Prostate gland (tissue), 2 donors: ENCODE measurements around the gene RNF223. TPM values are rescaled to one million over a fixed set of nuclear protein-coding genes. Genes with fewer than 3 reads are reported as not detected.

Source experiments
- DNase-seq: peaks from one replicate; pipeline ENCODE4 v3.0.0-alpha.2; 2019; ENCODE audit warnings: low spot score
- H3K27ac ChIP-seq, 2 donors: fragments of 200-600 bp; sonication (generic); 2 replicates each; pipeline ENCODE4 v1.5.1; 2017 to 2019
- H3K27me3 ChIP-seq: fragments of 200-600 bp; sonication (generic); replicated peaks from 2 replicates; pipeline ENCODE4 v1.5.1; 2019; ENCODE audit not compliant: insufficient read depth
- H3K36me3 ChIP-seq, 2 donors: fragments of 200-600 bp; sonication (generic); 1 replicate in 1 of 2; 2 replicates in 1 of 2; pipeline versions ENCODE4 v1.5.1 to v1.8.1; 2017 to 2019
- H3K4me1 ChIP-seq: fragments of 200-600 bp; sonication (generic); replicated peaks from 2 replicates; pipeline ENCODE4 v1.5.1; 2019
- H3K4me3 ChIP-seq, 2 donors: fragments of 200-600 bp; sonication (generic); 2 replicates each; pipeline ENCODE4 v1.5.1; 2017 to 2019
- H3K9me3 ChIP-seq: fragments of 200-600 bp; sonication (generic); 2 replicates; pipeline ENCODE4 v1.5.1; 2017
- POLR2A ChIP-seq: fragments of 450-650 bp; IDR thresholded peaks from one replicate; pipeline ENCODE4 v1.6.1; 2016; ENCODE audit warnings: antibody characterized with exemption, mild to moderate bottlenecking
- POLR2AphosphoS5 ChIP-seq: sonication (generic); formaldehyde crosslinking; IDR thresholded peaks from one replicate; pipeline ENCODE4 v1.6.1; 2017; ENCODE audit warnings: antibody characterized with exemption
- WGBS: methylation state at CpG from one replicate; pipeline ENCODE4 v1.1.5; 2018; 5-methylcytosine and 5-hydroxymethylcytosine counted together
- intact Hi-C: fragments of 100-400 bp; cut with DNase I; formaldehyde crosslinking; loops from one replicate; pipeline ENCODE4 v1.14.2; 2022
- total RNA-seq, 2 donors: library from RNA; depleted of rRNA; stranded (reverse); fragments of >200 nt; gene quantifications; one replicate each; pipeline ENCODE4 v1.1.0, GENCODE V29; 2016
- TF ChIP-seq, protein P1 (sequence below), 4 experiments: fragments of 200-600 bp in 2 of 4; fragments of 450-650 bp in 2 of 4; sonication (generic) in 2 of 4; IDR thresholded peaks; 1 replicate in 3 of 4; 2 replicates in 1 of 4; pipeline ENCODE4 v1.5.1; 2016 to 2019; ENCODE audit warnings: antibody characterized with exemption in 4 of 4, mild to moderate bottlenecking in 2 of 4, moderate library complexity in 2 of 4

The RNF223 gene
- total RNA-seq, 2 donors from 2014 or later: 1.4 to 1.8 TPM

DNA sequence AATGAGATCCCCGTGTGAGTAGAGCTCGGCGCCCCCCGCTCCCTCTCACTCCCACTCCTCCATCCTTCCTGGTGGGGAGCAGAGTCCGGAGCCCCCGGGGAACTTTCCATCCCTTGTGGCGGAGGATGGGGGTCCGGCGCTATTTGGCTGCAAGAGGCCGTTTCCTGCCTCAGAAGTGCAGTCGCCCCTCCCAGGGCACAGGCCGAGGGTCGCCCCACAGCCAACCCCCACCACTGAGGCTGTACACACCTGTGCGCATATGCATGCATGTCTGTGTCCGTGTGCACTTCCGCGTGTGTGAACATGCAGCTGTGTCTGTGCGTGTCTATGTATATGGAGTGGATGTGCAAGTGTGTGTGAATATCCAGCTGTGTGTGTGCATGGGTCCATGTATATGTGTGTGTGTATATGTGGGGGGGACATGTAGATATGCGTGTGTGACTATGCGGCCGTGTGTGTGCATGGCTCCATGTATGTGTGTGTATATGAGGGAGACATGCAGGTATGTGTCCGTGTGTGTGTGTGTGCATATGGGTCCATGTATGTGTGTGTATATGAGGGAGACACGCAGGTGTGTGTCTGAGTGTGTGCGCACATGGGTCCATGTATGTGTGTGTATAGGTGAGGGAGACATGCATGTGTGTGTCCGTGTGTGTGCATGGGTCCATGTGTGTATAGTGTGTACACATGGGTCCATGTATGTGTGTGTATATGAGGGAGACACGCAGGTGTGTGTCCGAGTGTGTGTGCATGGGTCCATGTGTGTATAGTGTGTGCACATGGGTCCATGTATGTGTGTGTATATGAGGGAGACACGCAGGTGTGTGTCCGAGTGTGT, 21.9 kb downstream of the RNF223 start:
- WGBS: 92% methylated on average over 29 of the region's 29 CpGs
- no peak for TF ChIP-seq POLR2AphosphoS5
- TF ChIP-seq, protein P1, sequence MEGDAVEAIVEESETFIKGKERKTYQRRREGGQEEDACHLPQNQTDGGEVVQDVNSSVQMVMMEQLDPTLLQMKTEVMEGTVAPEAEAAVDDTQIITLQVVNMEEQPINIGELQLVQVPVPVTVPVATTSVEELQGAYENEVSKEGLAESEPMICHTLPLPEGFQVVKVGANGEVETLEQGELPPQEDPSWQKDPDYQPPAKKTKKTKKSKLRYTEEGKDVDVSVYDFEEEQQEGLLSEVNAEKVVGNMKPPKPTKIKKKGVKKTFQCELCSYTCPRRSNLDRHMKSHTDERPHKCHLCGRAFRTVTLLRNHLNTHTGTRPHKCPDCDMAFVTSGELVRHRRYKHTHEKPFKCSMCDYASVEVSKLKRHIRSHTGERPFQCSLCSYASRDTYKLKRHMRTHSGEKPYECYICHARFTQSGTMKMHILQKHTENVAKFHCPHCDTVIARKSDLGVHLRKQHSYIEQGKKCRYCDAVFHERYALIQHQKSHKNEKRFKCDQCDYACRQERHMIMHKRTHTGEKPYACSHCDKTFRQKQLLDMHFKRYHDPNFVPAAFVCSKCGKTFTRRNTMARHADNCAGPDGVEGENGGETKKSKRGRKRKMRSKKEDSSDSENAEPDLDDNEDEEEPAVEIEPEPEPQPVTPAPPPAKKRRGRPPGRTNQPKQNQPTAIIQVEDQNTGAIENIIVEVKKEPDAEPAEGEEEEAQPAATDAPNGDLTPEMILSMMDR (IDR thresholded peaks at IDR 0.05): no peak
- no peak for TF ChIP-seq POLR2A

DNA sequence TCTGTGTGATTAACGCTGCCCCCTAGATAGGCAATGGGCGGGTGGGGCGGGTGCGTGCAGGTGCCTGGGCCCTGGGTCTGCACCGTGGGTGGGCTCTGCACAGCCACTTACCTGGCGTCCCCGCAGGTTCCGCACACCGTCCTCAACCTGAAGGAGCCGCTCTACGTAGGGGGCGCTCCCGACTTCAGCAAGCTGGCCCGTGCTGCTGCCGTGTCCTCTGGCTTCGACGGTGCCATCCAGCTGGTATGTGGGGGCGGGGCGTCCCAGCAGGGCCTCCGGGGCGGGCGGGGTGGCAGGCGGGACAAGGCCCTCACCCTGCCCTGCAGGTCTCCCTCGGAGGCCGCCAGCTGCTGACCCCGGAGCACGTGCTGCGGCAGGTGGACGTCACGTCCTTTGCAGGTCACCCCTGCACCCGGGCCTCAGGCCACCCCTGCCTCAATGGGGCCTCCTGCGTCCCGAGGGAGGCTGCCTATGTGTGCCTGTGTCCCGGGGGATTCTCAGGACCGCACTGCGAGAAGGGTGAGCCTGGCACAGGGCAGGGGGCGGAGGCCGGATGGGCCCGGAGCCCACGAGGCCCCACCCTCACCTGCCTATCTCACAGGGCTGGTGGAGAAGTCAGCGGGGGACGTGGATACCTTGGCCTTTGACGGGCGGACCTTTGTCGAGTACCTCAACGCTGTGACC, 22.8 kb downstream of the RNF223 start:
- WGBS: 89% methylated on average over 27 of the region's 46 CpGs
- intact Hi-C loops: no loop called here

More for the DNA sequence above, 21.9 kb downstream of the RNF223 start:
- no peak overlapping the region for H3K27ac ChIP-seq
- no peaks in the 10 kb centered on the region for H3K9me3 ChIP-seq
- H3K4me1 ChIP-seq: no peaks in the 10 kb centered on the region
- no peaks in the 10 kb centered on the region for H3K36me3 ChIP-seq
- intact Hi-C loops: no loop called here
- no peak overlapping the region for H3K4me3 ChIP-seq
- no peak for DNase-seq
- H3K27me3 ChIP-seq: no peaks in the 10 kb centered on the region

DNA sequence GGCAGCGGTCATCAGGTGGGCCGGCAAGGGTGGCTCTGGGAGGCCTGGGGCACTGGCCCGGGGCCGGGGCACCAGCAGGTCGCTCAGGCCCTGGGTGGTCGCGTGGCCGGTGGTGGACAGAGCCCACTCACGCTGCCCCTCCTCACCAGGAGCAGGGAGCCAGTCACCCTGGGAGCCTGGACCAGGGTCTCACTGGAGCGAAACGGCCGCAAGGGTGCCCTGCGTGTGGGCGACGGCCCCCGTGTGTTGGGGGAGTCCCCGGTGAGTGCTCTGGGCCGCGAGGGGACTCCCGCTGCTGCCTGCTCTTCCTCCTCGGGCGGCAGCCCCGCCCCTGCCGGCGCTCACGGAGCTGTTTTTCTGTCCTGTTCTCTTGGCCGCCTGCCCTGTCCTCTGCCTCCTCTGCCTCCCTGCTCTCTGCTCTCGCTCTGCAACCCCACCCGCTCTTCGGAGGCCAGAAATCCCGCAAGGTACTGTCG, 23.5 kb downstream of the RNF223 start:
- no peaks in the 10 kb centered on the region for H3K36me3 ChIP-seq
- intact Hi-C loops: no loop called here

More for the DNA sequence above, 22.8 kb downstream of the RNF223 start:
- Histone ChIP-seq H3K27ac (no peak overlapping the region), H3K27me3 (no peaks in the 10 kb centered on the region), H3K4me3 (no peak overlapping the region), H3K4me1 (no peaks in the 10 kb centered on the region), H3K36me3 (no peaks in the 10 kb centered on the region), H3K9me3 (no peaks in the 10 kb centered on the region)
- no peak for DNase-seq
- TF ChIP-seq POLR2A (no peak), POLR2AphosphoS5 (no peak)
- TF ChIP-seq, protein P1 (IDR thresholded peaks at IDR 0.05): no peak

DNA sequence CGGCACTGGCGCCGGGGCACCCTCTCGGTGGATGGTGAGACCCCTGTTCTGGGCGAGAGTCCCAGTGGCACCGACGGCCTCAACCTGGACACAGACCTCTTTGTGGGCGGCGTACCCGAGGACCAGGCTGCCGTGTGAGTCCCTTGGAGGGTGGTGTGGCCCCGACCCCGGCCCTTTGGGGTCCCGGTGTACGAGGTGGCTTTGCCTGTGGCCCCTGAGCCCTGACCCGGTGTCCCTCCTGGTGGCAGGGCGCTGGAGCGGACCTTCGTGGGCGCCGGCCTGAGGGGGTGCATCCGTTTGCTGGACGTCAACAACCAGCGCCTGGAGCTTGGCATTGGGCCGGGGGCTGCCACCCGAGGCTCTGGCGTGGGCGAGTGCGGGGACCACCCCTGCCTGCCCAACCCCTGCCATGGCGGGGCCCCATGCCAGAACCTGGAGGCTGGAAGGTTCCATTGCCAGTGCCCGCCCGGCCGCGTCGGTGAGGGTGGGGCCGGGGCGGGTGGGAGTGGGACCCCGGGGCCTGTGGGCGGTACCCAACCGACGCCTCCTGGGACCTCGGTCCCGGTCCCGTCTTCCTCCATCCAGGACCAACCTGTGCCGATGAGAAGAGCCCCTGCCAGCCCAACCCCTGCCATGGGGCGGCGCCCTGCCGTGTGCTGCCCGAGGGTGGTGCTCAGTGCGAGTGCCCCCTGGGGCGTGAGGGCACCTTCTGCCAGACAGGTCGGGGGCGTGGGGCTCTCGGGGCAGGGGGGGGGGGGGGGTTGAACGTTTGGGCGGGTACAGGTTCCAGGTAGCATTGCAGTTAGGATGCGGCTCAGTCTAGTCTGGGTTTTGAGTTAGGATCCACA, 24.6 kb downstream of the RNF223 start:
- DNase-seq: no peak
- H3K27me3 ChIP-seq: no peaks in the 10 kb centered on the region
- H3K4me1 ChIP-seq: no peaks in the 10 kb centered on the region
- 88% methylated on average over 13 of the region's 57 CpGs for WGBS
- H3K36me3 ChIP-seq: no peaks in the 10 kb centered on the region
- TF ChIP-seq, protein P1 (IDR thresholded peaks at IDR 0.05): no peak
- TF ChIP-seq POLR2AphosphoS5: no peak
- TF ChIP-seq POLR2A: no peak
- H3K4me3 ChIP-seq: no peak overlapping the region
- no peaks in the 10 kb centered on the region for H3K9me3 ChIP-seq
- intact Hi-C loops: no loop called here
- H3K27ac ChIP-seq: no peak overlapping the region

More for the DNA sequence above, 23.5 kb downstream of the RNF223 start:
- Histone ChIP-seq H3K4me1 (no peaks in the 10 kb centered on the region), H3K4me3 (no peak overlapping the region), H3K27me3 (no peaks in the 10 kb centered on the region), H3K27ac (no peak overlapping the region), H3K9me3 (no peaks in the 10 kb centered on the region)
- DNase-seq: peak; percentile 44
- WGBS: 80% methylated on average over 32 of the region's 32 CpGs
- TF ChIP-seq POLR2AphosphoS5 (no peak), POLR2A (no peak)
- TF ChIP-seq, protein P1 (IDR thresholded peaks at IDR 0.05): no peak
